HG02970 (cell line): ENCODE measurements around the gene S100A8.

Source experiments
- ATAC-seq: cut with Tn5 transposase; IDR thresholded peaks from one replicate; pipeline ENCODE4 v1.9.1; 2021; ENCODE audit warnings: mild to moderate bottlenecking, moderate library complexity, moderate number of reproducible peaks; ENCODE audit not compliant: unreplicated experiment, low FRiP score

Gene S100A8

DNA sequence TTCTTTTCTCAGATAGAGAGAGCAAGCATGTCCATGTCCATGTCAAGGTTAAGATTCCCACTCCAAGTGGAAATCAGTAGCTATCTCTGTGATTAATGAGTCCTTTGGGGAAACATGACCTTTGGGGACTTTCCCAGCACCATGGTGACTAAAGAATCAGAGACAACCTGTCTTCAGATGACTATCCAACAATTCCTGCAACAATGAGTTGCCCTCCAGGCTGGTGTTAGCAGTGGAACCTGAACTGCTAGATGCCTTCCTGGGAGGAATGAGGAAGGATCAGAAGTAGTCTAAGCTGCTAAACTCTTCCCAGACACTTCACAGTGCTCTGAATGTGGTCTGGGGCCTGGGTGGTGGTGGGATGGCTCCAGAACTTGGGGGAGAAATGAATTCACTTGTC lies 26.7 kb downstream of the S100A8 start:
- ATAC-seq = no peak

DNA sequence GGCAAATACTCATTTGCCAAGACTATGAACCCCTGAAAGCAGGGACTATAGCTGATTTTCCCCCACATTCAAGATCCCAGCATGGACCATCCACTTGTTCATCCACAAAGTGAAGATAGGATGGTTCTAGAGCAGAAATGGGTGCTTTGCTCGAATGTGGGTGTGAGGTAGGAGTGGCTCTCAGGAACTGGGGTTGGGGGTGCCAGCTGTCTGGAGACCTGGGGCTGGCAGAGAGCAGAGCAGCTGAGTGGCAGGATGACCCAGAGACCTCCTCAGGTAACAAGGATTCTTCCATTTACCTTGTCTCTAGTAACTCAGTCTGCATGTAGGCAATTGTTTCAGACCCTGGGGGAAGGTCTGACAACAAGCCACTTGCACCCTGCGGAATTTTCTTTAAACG lies 27.2 kb downstream of the S100A8 start:
- no peak for ATAC-seq

DNA sequence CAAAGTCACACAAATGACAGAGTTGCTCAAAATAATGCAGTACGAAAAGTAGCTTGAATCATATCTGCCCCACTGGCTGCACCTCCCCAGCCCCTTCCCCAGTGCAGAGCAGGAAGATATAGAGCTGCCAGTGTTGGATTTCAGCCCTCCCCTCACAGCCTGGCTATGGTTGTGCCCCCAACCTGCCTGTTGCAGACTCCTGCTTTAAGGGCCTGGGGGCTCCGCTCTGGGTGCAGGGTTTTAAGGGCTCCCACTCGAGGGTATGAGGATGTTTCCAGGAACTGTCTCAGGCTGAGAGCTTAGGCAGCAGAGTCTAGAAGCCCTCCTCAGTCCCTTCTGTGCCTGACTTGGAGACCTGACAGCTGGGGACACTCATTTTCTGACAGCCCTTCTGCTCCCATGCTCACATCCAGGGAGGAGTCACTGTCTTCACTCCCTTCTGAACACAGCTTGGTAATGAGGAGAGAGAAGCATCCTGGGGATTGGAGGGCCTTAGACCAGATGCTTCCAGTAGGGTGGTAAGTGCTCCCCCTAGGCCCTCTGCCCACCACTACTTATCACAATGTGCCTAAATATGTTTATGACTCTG lies 28.6 kb downstream of the S100A8 start:
- no peak for ATAC-seq

DNA sequence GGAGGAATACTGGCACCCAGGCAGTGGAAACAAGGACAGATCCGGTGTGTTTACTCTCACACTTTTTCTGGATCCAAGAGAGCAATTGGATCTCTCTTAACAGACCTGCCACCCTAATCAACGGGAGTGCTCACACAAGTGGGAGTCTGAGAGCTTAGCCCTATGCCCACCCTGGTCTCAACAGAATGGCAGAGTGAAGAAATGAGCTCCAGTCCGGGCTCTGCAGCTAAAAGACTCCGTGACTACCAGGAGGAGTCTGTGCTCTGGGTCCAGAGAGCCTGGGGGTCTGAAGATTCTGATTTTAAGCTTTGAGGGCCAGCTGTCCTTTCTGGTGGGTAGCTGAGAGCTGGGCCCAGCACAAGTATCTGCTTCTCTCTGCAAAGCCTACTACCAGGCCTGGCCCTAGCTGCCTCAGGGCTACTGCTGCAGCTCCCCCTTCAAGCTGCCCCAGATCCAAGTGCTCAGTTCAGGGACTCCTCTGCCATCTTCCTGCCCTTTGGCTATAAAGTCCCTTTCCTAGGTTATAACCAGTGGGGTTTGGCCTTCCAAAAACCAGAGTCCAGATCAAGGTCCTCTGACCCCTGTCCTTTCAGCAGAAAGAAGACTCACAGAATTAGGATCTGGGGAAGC lies 29.3 kb downstream of the S100A8 start:
- no peak for ATAC-seq

DNA sequence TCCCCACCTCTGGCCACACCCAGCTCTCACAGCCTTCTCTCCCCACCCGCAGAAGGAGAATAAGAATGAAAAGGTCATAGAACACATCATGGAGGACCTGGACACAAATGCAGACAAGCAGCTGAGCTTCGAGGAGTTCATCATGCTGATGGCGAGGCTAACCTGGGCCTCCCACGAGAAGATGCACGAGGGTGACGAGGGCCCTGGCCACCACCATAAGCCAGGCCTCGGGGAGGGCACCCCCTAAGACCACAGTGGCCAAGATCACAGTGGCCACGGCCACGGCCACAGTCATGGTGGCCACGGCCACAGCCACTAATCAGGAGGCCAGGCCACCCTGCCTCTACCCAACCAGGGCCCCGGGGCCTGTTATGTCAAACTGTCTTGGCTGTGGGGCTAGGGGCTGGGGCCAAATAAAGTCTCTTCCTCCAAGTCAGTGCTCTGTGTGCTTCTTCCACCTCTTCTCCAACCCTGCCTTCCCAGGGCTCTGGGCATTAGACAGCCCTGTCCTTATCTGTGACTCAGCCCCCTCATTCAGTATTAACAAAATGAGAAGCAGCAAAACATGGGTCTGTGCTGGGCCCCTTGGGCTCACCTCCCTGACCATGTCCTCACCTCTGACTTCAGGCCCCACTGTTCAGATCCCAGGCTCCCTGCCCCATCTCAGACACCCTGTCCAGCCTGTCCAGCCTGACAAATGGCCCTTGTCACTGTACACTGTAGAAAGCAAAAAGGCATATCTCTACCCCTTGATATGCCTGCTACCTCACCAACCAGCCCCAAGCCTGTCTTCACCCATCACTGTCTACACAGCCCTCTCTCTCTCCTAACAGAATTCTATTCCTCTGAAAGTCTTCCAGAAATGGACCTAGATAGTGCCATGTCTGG lies 30.0 kb downstream of the S100A8 start:
- no peak for ATAC-seq

DNA sequence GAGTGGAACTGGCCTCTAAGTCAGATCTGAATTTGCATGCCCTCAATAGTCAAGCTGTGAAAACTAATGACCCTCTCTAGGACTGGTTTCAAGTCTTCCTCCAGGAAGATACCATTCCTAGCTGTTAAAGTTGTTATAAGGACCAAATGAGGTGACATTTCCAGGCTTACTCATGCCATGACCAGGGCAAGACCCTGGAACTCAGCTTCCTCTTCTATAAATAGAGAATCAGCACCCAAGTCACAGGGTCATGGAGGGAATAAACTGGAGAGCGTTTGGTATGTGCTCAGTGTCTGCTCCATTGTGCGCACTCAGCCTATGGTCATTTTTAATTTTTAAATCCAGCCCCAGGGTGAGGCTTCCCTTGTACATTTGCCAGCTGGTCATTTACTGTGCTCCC lies 30.7 kb downstream of the S100A8 start:
- ATAC-seq = no peak

DNA sequence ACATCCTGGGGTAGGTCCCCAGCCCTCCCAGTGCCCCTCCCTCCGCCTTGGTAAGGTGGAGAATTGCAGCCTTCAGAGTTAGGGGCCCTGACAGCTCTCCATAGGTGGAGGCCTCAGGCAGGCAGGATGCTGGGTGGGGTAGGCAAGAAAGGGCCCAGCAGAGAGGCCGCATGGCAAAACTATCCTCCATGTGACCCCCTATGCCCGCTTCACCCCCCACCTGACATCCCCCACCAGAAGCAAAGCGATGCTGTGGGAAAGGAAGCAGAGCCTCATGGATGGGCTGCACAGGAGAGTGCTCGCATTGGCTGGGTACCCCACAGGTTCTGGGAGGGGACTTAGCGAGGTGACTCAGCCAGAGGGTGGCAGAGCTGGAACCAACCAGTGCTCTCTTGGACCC lies 31.6 kb downstream of the S100A8 start:
- ATAC-seq = no peak

DNA sequence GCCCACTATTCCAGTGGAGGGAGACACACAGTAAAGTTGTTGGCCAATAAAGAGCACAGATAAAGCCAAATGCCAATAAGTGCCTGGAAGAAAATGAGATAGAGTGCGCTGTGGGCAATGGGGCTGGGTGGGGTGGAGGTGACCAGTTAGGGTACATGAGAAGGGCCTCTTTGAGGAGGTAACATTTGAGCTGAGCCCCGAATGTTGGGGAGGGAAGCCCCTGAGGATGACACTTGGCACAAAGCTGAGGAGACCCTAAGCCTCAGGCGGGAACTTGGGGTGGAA lies 32.2 kb downstream of the S100A8 start:
- no peak for ATAC-seq

DNA sequence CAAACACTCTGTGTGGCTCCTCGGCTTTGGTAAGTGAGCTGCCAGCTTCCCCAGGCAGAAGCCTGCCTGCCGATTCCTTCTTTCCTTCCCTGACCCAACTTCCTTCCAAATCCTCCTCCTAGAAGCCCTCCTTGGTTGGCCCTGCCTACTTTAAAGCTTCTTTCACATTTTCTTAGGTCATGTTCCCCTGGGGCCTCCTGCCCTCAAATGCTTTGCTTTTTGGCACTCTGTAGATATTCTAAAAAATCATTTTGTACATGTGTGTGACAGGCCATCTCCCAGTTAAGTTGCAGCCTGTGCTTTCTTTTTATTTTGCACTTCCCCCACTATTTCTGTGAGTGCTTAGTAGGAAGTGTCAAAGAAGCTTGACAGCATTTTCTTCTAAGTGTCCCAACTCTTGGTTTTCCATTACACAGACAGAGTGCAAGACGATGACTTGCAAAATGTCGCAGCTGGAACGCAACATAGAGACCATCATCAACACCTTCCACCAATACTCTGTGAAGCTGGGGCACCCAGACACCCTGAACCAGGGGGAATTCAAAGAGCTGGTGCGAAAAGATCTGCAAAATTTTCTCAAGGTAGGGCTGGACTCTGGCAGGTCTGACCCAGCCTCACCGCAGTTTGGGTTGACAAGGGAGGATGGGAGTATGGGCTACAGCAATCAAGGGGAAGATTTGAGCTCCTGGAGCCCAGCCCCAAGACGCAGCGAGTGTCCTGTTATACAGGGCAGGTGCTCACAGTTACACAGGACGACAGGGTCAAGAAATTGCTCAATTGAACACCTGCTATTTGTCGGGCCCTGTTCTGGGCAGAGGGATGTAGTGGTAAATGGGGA lies 32.8 kb downstream of the S100A8 start, which contains the start of gene S100A9:
S100A9 (plus strand) TSS at position 2 of the 838 bp plus-strand sequence; CDS start at position 432, 430 bp downstream.
- ATAC-seq = no peak

DNA sequence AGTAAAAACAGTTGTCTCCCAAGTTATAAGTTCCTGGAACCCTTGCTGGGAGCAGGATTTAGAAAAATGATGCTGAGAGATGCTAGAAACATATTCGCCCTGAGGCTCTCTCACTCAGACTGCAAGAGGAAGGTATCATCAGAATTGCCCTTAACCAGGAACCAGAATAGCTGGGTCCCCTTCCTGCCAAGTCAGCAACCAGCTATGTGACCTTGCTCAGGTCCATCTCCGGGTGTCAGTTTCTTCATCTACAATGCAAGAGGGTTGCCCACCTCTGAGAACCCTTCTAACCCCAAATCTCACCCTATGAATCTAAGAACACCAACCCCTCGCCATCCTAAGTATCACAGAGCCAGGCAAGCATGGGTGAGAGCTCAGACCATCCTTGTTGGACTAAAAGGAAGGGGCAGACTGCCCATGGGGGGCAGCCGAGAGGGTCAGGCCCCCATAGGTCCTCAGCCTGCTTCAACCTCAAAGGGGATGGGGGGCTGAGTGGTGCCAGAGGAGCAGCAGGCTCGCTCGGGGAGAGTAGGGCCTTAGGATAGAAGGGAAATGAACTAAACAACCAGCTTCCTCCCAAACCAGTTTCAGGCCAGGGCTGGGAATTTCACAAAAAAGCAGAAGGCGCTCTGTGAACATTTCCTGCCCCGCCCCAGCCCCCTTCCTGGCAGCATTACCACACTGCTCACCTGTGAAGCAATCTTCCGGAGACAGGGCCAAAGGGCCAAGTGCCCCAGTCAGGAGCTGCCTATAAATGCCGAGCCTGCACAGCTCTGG lies 33.6 kb downstream of the S100A8 start:
- no peak for ATAC-seq

DNA sequence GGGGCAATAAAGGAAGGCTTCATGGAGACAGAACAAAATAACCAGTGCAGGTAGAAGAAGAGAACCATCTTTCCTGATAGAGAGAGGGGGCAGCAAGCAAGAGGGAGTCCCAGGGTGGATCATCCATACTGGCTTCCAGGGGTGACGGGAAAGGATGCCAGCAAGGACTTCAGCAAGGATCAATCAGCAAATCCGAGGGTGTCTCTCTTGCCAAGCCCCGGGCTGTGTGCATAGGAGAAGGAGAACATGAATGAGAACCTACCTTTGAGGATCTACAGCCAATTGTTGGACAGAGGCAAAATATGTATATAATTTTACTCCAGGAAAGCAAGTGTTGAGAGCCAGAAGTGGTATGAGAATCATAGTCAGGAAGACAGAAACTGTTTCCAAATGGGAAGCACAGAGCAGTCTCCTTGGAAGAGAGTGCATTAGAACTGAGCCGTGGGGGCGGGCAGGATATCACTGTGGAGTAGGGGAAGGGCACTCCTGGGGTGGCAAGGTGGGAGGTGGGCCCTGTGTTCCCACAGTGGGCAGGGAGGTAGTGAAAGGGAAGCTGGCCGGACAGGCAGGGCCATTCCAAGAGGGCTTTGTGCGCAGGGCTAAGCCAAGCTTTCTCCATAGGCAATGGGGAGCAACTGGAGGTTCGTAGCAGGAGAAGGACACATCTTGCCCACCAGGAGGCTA lies 34.3 kb downstream of the S100A8 start:
- ATAC-seq = no peak

DNA sequence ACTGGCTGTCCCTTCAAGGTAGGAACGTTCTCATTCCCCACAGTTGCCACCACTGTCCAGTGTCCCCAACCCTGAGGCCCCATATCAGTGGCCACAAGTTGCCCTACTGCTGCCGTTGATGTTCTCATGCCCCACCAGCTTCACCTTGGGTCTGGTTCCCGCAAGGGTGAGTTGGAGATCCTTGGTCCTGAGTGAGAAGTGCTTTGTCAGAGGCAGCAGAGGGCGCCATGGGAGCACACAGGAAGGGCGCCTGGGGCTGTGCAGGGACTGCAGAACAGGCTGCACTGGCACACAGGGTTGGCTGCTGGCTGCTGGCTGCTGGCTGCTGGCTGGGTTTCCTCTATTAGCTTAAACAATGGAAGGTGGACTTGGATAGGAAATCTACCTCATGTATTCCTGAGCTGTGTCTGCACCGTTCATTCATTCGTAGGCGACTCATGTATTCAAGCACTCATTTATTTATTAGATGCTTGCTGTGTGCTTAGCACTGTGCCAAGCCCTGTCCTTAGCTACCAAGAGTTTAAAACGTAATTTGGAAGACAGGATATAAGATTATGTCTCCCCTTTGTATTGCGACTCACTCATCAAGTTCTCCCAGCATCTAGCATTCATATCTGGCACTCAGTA lies 35.3 kb downstream of the S100A8 start:
- ATAC-seq = no peak

DNA sequence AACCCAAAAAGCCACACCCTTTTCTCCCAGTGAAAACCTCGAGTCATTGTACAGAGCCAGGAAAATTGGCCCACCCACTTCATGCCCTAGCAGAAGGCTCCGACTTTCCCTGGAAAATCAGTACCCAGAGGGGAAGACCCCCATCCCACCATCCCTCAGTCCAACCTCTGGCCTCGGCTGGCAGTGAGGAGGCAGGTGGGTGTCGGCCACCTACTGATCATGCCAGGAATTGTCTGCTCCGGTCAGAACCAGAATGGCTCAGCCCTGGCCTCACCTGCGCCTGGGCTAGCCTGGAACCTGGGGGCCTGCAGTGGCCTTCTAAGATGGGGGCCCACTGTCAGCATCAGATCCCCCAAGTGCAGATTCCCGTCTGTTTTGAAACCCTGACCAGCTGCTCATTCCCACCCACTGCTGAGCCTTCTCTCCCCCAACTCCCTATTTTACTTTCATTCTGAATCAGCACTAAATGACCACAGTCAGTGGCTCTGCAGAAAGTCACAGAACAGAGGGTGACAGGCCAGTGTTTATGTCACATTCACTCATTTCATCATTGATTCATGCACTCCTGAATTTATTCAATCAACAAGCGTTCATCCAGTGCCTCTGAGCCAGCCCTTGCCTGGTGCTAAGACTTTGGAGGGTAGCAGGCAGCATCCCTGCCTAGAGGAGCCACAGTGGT lies 36.2 kb downstream of the S100A8 start:
- ATAC-seq = no peak

DNA sequence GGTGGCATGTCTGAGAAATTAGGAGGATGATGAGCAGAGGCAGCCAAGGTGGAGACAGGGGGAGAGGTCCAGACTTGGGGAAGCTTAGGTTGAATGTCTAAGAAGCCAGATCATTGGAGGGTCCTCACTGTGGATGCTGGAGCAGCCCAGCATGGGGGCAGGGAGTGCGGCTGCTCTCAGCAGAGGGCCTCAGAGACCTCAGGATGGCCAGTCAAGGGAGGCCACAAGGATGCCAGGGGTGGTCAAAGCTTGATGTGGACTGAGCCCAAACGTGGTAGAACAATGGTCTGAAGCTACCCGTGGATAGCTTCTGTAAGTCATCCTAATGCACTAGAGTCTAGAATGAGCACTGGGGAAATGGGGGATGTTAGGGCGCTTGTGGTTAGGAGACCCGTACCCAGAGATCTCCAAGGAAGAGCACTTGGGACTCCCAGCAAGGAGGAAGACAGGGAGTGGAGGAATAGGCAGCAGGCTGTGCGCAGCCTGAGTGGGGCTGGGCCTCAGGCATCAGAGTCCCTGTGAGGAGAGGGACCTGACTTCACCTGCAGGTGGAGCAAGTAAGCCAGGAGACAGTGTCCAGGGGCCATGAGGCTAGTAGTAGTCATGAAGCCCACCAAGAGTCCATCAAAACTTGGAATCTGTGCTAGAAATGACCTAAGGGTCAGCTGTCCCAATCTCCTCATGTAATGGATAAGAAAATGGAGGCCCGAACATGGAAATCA lies 37.5 kb downstream of the S100A8 start:
- no peak for ATAC-seq

DNA sequence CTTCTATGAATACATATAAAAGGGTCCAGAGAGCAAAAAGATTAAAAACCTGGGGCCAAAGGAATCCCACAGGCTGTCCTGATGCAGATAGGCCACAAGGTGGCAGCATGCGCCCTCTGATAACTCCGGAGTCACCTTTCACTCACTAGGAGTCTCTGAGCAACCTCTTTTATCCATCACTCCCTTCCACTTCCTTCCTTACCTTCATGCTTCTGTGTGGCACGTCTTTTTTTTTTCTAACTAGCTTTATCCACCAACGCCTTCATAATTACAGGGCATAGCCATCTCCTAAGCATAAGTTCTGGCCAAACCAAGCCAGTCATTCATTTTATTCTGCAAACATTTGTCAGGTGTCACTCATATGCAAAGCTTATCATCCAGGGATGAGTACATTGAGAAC lies 38.4 kb downstream of the S100A8 start:
- no peak for ATAC-seq

DNA sequence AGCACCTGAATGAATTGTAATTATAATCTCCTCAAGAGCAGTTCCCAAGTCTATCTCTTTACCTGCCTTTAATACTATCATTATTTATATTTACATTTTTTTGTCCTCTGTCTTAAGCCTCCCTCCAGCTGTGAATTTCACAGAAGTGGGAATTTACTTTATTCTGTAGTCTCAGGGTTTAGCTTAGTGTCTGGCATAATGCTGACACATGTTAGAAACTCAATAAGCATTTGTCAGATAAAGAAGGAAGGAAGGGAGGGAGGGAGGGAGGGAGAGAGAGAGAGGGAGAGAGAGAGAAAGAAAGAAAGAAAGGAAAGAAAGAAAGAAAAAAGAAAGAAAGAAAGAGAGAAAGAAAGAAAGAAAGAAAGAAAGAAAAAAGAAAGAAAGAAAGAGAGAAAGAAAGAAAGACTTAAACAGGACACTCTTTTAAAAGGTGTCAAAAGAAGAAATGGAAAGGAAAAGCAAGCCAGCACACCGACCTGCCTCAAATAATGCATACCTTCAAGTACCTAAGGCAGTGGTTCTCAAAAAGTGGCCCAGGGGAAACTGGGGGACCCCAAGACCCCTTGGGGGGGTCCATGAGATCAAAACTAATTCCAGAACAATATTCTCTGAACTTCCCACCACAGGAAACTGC lies 40.4 kb downstream of the S100A8 start:
- no peak for ATAC-seq
